Measurements from ENCODE around the gene P2RX6.
"Not testable (repeated sequence)": the region's sequence is repeated elsewhere in the genome, so short reads cannot be mapped to it uniquely, and the experiment has no call there.

Gene P2RX6

DNA sequence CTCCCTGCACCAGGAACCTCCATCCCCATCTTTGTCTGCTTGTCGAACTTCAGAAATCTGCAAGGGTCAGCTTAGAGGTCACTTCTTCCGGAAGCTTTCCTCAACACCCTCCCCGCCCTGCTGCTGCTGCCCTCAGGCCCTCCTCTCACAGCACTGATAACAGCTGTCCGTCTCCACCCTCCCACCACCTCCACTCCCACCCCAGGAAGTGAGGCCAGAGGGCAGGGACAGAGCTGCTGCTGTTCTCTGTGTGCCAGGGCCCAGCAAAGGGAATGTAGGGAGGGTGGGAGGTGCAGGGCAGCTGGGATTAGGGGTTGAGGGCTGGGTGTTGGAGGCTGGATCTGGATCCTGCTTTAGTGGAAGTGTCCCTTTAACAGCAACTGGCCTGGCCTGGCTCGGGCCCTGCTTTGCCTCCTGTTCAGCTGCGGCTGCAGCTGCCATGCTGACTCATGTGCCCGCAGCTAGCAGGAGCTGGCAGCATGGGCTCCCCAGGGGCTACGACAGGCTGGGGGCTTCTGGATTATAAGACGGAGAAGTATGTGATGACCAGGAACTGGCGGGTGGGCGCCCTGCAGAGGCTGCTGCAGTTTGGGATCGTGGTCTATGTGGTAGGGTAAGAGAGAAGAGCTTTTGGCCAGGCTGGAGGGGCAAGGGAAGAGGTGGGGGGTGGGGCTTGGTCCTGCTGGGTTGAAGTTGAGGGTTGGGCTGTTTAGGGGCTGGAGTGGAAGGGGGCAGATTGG is at the start of gene P2RX6:
Gene P2RX6, plus strand, starts transcription at position 440 of the 740 bp plus-strand sequence. Its CDS starts 10 bp downstream, at position 450.
- DNase-seq = peak; percentile 57

DNA sequence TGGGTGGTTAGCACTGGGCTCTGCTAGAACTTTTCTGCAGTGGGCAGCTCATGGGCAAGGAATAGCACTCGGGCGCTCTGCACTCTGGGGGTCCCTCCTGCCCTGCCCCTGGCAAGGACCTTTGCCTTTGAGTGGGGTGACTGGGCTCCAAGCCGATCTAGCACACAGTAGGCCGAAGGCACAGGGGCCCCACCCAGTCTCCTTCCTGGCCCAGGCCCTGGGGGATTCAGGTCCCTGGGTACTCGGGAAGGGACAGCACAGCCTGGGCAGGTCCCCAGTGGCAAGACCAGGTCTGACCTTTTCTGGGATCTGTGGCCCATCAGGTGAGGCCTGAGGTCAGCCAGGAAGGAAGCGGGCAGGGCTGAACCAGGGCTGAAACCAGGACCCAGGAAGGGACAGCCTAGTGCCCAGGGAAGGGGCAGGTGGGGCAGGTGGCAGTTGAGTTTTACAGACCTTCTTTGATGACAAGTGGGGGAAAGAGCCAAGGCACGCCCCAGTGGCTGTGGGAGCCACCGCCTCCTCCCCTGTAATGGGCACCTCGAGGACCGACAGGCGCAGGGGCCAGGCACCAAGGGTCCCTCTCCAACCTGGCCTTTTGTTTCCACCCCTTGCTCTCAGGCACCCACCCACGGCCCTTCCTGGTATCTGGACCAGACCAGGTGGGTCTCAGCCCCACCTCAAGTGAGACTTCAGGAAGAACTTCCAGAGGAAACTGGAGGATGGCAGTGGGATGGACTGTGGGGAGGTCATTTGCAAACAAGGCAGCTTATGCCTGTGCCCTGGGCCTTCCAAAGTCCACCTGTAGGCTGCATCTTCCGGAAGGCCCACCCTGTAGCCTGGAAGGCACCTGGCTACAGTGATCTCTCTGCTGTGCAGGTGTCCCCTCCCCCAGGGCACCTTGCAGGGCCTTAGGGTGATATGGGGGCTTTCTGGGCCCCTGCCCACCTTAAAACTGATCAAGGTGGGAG is 48.8 kb upstream of the P2RX6 start:
- DNase-seq = no peak

GRCh38 chr22:20966883-20967696 is 47.9 kb upstream of the P2RX6 start, which contains the start of gene AIFM3:
Gene AIFM3, plus strand, starts transcription at chr22:20967255. Its CDS starts 690 bp downstream, at chr22:20967945.
- no peak for DNase-seq

- no peak for DNase-seq
These were observed 47.2 kb upstream of the P2RX6 start for GRCh38 chr22:20967697-20968211.

- no peak for DNase-seq
These were observed 46.5 kb upstream of the P2RX6 start for GRCh38 chr22:20968281-20968977.

DNA sequence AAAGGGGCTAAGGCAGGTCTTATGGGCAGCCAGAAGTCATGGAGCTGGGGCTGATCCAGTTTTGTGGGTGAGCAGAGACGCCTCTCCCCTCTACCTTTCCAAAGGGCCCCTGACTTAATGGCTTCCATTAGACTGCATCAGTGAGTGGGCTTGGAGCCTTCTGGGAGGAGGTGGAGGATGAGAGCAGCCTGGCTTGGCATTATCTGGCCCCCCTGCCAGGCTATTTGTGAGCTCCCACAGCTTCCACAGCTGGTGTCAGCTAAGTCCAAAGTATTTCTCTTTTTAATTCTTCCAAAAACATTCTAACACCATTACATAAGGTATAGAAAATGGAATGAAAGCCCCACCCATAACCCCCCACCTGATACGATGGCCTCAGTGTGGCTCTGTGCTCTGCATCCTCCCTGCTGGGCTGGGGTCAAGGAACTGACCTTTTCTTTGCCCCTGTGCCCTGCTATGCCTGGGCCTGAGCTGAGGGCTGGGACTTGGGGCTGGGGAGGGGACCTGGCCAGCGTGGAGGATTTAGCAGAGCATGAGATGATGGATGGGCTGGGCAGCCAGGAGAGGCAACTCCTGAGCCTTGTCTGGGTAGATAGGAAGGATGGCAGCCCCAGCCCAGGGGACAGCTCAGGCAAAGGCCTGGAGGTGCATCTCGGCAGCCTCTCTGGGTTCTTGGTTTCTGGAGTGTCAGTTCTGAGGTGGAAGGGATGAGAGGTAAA is 43.9 kb upstream of the P2RX6 start:
- no peak for DNase-seq

DNA sequence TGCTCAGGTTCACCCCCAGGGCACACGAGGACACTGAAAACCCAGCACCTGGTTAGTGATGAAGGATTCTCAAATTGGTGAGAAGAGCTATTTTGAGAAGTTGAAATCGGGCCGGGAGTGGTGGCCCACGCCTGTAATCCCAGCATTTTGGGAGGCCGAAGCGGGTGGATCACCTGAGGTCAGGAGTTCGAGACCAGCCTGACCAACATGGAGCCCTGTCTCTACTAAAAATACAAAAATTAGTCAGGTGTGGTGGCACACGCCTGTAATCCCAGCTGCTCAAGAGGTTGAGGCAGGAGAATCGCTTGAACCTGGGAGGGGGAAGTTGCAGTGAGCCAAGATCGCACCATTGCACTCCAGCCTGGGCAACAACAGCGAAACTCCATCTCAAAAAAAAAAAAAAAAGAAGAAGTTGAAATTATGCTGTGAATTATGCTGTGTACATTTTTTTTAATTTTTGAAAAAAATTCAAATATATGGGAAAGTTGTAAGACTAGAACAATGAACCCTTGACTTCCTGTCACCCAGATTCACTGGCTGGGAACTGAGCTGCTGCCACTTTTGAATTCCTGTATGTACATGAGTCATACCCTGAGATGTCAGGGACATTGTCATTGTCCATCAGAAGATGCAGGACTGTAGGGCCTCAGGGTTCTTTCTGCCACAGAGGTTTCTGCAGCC is 42.8 kb upstream of the P2RX6 start:
- DNase-seq = not testable (repeated sequence)

GRCh38 chr22:20972933-20973577 is 41.9 kb upstream of the P2RX6 start:
- DNase-seq = no peak

GRCh38 chr22:20973634-20974286 is 41.2 kb upstream of the P2RX6 start:
- no peak for DNase-seq

DNA sequence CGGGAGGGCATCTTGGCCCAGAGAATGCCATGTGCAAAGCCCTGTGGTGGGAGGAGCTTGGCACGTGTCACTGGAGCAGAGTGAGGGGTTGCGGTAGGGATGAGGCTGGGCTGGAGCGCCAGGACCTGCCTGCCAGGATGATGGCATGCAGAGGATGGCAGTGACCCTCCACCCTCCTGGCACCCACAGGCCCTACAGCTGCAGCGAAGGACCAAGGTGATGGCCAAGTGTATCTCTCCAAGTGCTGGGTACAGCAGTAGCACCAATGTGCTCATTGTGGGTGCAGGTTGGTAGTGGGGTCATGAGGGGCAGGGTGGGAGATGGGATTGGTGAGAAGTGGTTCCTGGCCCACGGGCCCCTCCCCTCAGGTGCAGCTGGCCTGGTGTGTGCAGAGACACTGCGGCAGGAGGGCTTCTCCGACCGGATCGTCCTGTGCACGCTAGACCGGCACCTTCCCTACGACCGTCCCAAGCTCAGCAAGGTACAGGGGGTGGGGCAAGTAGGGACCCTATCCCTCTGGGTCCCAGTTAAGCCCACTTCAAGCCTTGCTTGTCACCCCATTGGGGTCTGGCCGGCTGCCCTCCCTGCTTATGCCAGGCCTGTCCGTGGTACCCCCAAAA is 40.5 kb upstream of the P2RX6 start:
- DNase-seq = no peak

DNA sequence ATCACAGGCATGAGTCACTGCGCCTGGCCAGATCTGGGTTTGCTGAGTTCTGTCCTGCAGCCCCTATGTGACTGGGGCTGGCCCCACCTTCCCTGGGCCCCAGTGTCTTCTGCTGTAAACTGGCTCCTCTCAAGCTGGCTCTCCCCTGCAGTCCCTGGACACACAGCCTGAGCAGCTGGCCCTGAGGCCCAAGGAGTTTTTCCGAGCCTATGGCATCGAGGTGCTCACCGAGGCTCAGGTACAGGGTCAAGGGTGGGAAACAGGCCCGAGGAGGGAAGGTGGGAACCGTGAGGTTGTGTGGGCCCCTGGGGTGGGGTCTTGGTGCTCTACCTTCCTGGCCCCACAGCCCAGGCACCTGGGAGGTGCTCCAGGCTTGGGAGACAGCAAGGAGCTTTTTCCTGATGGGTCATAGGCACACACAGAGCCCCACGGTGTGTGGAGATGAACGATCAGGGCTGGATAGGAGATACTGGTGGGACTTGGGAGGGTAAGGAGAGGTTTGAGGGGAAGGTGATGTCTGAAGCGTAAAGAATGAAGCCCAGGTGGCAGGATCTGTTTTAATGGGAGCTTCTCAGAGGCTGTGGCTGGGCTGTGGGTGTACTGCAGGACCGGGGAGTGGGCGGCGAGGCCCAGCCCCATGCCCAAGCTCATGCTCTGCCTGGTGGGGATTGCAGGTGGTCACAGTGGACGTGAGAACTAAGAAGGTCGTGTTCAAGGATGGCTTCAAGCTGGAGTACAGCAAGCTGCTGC is 39.2 kb upstream of the P2RX6 start:
- DNase-seq = no peak

DNA sequence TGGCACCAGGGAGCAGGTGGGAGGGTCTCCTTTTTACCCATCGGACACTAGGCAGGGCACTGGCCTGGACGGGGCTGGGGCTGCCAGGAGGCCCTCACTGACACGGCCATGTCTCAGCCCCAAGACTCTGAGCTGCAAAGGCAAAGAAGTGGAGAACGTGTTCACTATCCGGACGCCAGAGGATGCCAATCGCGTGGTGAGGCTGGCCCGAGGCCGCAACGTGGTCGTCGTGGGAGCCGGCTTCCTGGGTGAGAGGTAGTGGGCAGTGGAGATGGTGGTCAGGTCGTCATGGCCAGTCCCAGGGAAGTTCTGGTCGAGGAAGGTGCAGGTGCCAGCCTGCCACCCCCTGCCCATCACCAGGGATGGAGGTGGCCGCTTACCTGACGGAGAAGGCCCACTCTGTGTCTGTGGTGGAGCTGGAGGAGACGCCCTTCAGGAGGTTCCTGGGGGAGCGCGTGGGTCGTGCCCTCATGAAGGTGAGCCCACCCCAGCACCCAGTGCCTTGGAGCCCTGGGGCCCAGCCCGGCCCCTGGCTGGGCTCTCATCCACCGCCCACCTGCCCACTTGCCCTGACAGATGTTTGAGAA is 38.6 kb upstream of the P2RX6 start:
- no peak for DNase-seq

DNA sequence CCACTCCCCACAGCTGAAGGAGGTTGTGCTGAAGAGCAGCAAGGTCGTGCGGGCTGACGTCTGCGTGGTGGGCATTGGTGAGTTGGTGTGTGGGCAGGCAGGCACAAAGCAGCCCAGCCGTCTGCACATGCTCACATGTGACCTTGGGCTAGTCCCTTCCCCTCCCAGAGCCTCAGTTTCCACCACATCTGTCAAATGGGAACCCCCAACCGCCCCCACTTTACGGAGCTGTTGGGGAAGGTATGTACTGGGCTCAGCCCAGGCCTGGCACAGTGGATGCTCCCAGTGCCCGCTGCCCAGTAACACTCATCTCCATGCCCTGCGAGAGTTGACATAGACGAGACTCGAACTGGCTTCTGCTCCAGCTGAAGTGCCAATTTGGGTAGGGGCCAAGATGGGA is 37.9 kb upstream of the P2RX6 start:
- DNase-seq = no peak

DNA sequence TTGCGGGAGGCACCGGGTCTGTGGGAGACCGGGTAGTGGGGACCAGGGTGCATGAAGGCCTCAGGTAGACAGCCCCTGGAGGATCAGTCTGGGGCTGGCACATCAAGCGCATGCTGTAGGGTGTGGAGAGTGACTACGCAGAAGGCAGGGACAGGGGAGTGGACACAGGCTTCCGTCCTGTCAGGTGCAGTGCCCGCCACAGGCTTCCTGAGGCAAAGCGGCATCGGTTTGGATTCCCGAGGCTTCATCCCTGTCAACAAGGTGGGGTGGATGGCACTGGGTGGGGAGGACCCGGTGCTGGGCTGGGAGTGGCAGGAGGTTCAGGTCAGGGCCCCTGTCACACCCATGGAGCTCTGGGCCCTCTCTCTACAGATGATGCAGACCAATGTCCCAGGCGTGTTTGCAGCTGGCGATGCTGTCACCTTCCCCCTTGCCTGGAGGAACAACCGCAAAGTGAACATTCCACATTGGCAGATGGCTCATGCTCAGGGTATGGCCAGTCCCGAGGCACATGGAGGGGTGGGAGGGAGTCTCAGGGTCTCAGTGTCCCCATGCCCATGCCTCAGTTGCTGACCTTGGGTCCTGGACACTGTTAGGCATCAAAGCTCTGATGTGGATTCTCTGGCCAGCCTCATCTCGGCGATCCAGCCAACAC is 37.3 kb upstream of the P2RX6 start:
- no peak for DNase-seq

GRCh38 chr22:20978419-20978818 is 36.5 kb upstream of the P2RX6 start:
- no peak for DNase-seq

GRCh38 chr22:20979243-20979809 is 35.6 kb upstream of the P2RX6 start:
- DNase-seq = no peak

DNA sequence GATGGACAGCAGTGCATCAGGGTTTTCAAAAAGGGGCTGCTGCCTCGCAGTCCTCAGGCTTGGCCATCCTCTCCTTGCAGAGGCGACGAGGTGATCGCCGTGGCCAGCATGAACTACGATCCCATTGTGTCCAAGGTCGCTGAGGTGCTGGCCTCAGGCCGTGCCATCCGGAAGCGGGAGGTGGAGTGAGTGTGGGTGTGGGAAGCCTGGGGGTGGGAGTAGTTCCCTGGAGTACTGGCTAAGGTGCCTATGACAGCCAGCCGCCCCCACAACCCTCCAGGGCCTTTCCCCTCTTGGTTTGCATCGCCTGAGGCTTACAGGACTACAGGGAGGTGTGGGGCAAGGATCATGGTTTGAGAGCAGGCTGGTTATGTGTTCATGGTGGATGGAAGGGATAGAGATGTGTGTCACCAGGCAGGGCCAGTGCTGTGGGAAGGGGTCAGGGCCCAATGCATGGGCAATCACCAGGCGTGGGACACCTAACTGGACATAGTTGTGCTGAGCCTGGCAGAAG is 35.0 kb upstream of the P2RX6 start:
- no peak for DNase-seq
